Measurements from ENCODE around the gene FIBCD1. TPM values are rescaled to one million over a fixed set of nuclear protein-coding genes. Genes with fewer than 3 reads are reported as not detected.

Gene FIBCD1
- total RNA-seq, 4 donors from 2014 or later: 3.3 TPM; not detected in 3

GRCh38 chr9:130954317-130954716 is 15.3 kb upstream of the FIBCD1 start:
- TF ChIP-seq CTCF (IDR thresholded peaks at IDR 0.05): no peak
- no peak for TF ChIP-seq POLR2A (IDR thresholded peaks at IDR 0.05)
- no peaks in the 10 kb centered on the region for H3K27me3 ChIP-seq
- no peak overlapping the region for H3K27ac ChIP-seq

GRCh38 chr9:130952065-130952762 is 13.2 kb upstream of the FIBCD1 start:
- Histone ChIP-seq H3K9me3 (peaks cover 0 to 3% (median 0%) of the 10 kb centered on the region in 4 donors), H3K27me3 (no peaks in the 10 kb centered on the region), H3K4me1 (no peaks in the 10 kb centered on the region), H3K27ac (no peak overlapping the region), H3K36me3 (no peaks in the 10 kb centered on the region), H3K4me3 (no peak overlapping the region)
- no peak for DNase-seq
- TF ChIP-seq CTCF (IDR thresholded peaks at IDR 0.05): no peak
- no peak for TF ChIP-seq POLR2A (IDR thresholded peaks at IDR 0.05)

More at GRCh38 chr9:130954317-130954716, 15.3 kb upstream of the FIBCD1 start:
- Histone ChIP-seq H3K4me3 (no peak overlapping the region), H3K4me1 (no peaks in the 10 kb centered on the region), H3K9me3 (peaks cover 0 to 3% (median 0%) of the 10 kb centered on the region in 4 donors), H3K36me3 (no peaks in the 10 kb centered on the region)
- DNase-seq: no peak

GRCh38 chr9:130950039-130950311 is 10.9 kb upstream of the FIBCD1 start:
- H3K36me3 ChIP-seq: no peaks in the 10 kb centered on the region

GRCh38 chr9:130949188-130950038 is 10.4 kb upstream of the FIBCD1 start:
- no peak for TF ChIP-seq CTCF (IDR thresholded peaks at IDR 0.05)
- TF ChIP-seq POLR2A (IDR thresholded peaks at IDR 0.05): no peak

More at GRCh38 chr9:130950039-130950311, 10.9 kb upstream of the FIBCD1 start:
- Histone ChIP-seq H3K4me3 (no peak overlapping the region), H3K4me1 (no peaks in the 10 kb centered on the region), H3K27ac (no peak overlapping the region), H3K27me3 (no peaks in the 10 kb centered on the region), H3K9me3 (peaks cover 0 to 3% (median 0%) of the 10 kb centered on the region in 4 donors)
- DNase-seq: no peak
- TF ChIP-seq CTCF (IDR thresholded peaks at IDR 0.05) (no peak), POLR2A (IDR thresholded peaks at IDR 0.05) (no peak)

GRCh38 chr9:130948266-130948665 is 9.2 kb upstream of the FIBCD1 start:
- H3K9me3 ChIP-seq: peaks cover 0 to 3% (median 0%) of the 10 kb centered on the region in 4 donors
- H3K27me3 ChIP-seq: no peaks in the 10 kb centered on the region
- no peaks in the 10 kb centered on the region for H3K36me3 ChIP-seq
- no peak overlapping the region for H3K27ac ChIP-seq
- no peaks in the 10 kb centered on the region for H3K4me1 ChIP-seq
- TF ChIP-seq CTCF (IDR thresholded peaks at IDR 0.05): no peak
- TF ChIP-seq POLR2A (IDR thresholded peaks at IDR 0.05): no peak
- no peak overlapping the region for H3K4me3 ChIP-seq
- DNase-seq: no peak

More at GRCh38 chr9:130949188-130950038, 10.4 kb upstream of the FIBCD1 start:
- Histone ChIP-seq H3K27ac (no peak overlapping the region), H3K4me1 (no peaks in the 10 kb centered on the region), H3K9me3 (peaks cover 0 to 3% (median 0%) of the 10 kb centered on the region in 4 donors), H3K27me3 (no peaks in the 10 kb centered on the region), H3K4me3 (no peak overlapping the region), H3K36me3 (no peaks in the 10 kb centered on the region)
- no peak for DNase-seq
